T-helper 2 cell (primary cell): ENCODE measurements around the gene PTCD1.
"Not testable (repeated sequence)": the region's sequence is repeated elsewhere in the genome, so short reads cannot be mapped to it uniquely, and the experiment has no call there.

Experiments used
- DNase-seq, 5 experiments: peaks; one replicate each; pipeline versions ENCODE4 v3.0.0 to v3.0.0-alpha.2; 2012 to 2022

The PTCD1 gene

GRCh38 chr7:99387239-99387635 lies 51.4 kb downstream of the PTCD1 start:
- not testable (repeated sequence) for DNase-seq

DNA sequence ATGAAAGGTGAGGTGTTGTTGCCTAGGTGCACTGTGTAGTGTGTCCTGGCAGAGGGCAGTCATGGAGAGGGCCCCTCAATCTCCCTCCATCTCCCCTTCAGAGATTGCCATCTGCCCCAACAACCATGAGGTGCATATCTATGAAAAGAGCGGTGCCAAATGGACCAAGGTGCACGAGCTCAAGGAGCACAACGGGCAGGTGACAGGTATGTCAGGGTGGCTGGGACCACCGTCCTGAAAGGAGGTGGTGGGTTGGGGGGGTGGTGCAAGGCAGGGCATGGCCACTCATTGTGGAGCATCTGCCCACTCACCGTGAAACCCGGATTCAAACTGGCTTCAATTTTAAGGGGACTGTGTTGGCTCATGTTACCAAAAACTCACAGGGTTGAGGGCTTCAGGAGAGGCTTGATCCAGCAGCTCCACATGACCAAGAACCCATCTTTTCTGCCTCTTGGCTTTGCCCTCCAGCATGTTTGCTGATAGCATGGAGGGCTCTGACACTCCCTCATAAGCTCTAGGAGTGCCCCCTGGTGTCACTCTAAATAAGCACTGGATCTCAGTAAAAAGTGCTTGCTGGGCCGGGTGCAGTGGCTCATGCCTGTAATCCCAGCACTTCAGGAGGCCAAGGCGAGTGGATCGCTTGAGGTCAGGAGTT lies 51.9 kb downstream of the PTCD1 start:
- DNase-seq = peak in 2 of 5 experiments; percentile 24 to 66

DNA sequence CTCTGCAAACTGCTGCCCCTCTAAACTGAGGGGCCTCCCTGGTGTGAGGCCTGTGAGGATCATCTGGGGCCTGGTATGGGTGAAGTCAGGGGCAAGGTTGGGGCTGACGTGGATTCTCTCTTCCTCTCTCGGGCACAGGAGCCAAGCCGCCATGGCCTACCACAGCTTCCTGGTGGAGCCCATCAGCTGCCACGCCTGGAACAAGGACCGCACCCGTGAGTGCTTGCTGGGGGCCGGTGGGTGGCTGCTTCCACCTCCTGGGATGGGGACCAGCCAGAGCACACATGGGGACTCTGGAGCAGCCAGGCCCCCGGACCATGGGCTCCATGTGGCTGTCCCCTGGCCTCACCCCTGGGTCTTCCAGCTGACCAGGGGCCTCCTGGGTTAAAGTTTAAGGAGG lies 53.0 kb downstream of the PTCD1 start:
- DNase-seq = no peak

DNA sequence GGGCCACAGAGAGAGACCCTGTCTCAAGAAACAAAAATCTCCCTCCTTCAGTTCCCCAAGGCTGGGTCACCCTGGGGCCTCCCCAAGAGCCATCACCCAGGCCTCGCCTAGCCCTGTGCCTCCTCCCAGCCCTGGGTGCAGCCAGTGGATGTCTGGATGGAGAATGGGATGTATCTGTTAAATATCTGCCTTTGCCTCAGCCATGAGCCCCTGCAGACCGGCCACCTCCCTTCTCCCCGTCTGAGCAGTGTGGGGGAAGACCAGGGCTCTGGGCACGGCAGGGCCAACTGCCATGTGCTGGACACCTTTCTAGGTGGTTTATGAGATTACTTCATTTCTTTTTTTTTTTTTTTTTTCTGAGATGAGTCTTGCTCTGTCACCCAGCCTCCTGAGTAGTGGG lies 54.1 kb downstream of the PTCD1 start:
- DNase-seq = no peak

GRCh38 chr7:99383791-99384370 lies 54.7 kb downstream of the PTCD1 start:
- DNase-seq = no peak

- DNase-seq = no peak
Measured at GRCh38 chr7:99383203-99383602, 55.4 kb downstream of the PTCD1 start.

GRCh38 chr7:99381664-99382075 lies 56.9 kb downstream of the PTCD1 start:
- DNase-seq = no peak

- DNase-seq = peak; percentile 75 to 98 (median 88)
Measured at GRCh38 chr7:99380823-99381663, 57.6 kb downstream of the PTCD1 start.

DNA sequence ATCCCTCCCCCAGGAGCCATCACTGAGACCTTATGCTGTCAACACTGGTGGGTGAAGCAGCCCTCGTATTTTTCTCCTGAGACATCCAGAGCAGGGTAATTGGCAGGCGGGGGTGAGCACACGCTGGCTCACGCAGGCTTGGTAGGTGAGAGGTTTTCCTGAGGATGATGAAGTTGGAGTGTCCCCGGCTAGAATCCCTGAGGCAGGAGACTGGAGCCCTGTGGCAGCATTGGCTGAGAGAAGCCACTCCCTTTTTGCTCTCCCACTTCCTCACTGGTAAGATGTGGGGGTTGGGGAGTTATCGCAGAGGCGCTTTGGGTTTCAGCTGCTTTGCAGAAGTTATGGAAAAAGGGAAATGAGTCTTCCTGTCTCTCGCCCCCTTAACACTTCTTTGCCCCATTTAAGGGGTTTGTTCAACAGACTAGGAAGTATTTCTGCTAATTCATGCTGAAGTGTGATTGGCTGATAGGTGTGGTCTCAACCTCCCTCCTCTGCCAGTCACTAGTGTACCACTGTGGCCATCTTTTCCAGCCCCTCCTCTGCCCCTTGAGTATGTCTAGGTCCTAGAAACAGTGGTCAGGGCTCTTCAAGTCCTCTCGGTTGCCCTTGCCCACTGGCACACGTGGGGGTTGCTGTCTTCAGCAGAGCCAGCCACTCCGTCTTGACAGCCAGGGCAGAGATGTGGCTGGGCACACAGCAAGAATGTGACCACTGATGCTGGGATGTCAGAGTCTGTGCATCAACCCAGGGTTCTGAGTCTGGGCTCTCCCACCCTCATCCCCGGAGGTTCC lies 58.4 kb downstream of the PTCD1 start:
- peak in 2 of 5 experiments; percentile 43 to 68 for DNase-seq

- not testable (repeated sequence) for DNase-seq
Measured at GRCh38 chr7:99379693-99380031, 58.9 kb downstream of the PTCD1 start.

- peak; percentile 24 to 67 (median 60) for DNase-seq
Measured at GRCh38 chr7:99379043-99379577, 59.5 kb downstream of the PTCD1 start.

- DNase-seq = peak; percentile 47 to 81 (median 59)
Measured at GRCh38 chr7:99375070-99375807, 63.4 kb downstream of the PTCD1 start.

- peak; percentile 70 to 95 (median 78) for DNase-seq
Measured at GRCh38 chr7:99374111-99375064, 64.2 kb downstream of the PTCD1 start, which contains the start of gene ARPC1B. Gene ARPC1B, plus strand, starts transcription at chr7:99374730. Its CDS starts 10,985 bp downstream, at chr7:99385715.

DNA sequence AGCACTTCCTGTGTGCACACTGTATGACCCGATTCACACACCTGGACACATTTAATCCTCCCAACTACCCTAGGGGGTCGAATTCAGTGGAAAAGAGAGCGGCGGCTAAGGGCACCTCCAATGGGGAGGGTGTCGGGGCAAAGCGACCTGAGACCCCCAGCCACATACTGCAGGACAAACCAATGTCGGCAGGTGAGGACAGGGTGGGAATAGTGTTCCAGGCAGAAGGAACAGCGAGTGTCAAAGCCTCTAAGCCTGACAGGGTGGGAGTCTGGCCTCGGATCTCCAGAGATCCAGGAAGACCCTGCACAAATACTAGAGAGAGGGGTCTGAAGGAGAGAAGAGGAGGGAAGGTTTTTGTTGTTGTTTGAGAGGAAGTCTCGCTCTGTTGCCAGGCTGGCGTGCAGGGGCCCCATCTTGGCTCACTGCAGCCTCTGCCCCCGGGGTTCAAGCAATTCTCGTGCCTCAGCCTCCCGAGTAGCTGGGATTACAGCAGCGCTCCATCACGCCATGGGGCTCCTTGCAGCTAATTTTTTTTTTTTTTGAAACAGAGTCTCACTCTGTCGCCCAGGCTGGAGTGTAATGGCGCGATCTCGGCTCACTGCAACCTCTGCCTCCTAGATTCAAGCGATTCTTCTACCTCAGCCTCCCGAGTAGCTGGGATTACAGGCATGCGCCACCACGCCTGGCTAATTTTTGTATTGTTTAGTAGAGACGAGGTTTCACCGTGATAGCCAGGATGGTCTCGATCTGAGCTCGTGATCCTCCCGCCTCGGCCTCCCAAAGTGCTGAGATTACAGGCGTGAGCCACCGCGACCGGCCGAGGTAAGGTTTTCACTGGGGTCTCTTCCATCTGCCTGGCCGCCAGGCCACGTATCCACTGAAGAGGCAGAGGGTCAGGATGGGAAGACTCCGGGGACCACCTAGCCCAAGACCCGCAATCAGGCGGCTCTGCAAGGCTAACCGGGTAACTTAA lies 65.2 kb downstream of the PTCD1 start:
- no peak for DNase-seq

DNA sequence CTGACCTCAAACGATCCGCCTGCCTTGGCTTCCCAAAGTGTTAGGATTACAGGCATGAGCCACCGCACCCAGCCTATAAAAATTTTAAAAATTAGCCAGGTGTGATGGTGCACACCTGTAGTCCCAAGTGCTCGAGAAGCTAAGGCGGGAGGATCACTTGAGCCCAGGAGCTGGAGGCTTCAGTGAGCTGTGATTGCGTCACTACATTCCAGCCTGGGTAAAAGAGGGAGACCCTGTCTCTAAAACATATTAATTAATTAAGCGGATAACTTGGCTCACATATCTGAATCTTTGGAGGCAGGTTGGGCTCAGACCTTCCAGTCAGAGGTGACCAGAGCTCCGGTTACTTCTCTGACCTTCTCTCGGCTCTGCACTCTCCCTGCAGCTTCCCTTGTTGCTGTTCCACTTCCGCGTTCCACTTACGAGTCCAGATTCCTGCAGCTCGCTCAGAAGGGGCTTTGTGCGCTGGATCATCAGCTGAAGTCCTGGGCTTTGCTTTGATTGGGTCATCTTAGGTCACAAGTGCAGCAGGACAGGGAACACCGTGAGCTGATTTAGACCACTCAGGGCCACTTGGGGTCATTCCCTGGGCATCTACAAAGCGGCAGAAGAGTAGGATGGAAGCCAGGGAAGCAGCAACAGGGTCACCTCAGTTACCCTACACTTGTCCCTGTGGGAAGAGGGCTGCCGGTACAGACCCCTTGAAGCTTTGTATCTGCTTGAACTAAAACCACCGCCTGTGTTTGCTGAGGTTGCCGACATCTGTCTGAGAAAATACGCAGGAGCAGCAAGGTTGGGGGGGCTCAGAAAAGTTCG lies 66.1 kb downstream of the PTCD1 start:
- DNase-seq = no peak

GRCh38 chr7:99371376-99371920 lies 67.2 kb downstream of the PTCD1 start:
- DNase-seq = no peak

- no peak for DNase-seq
Measured at GRCh38 chr7:99369767-99370391, 68.7 kb downstream of the PTCD1 start.
